Measurements from ENCODE around the gene MYL7. TPM values are rescaled to one million over a fixed set of nuclear protein-coding genes. Genes with fewer than 3 reads are reported as not detected.
"Not testable (repeated sequence)": the region's sequence is repeated elsewhere in the genome, so short reads cannot be mapped to it uniquely, and the experiment has no call there.

MYL7 gene
- total RNA-seq, 1 donor from 2014 or later: 1.6 TPM

DNA sequence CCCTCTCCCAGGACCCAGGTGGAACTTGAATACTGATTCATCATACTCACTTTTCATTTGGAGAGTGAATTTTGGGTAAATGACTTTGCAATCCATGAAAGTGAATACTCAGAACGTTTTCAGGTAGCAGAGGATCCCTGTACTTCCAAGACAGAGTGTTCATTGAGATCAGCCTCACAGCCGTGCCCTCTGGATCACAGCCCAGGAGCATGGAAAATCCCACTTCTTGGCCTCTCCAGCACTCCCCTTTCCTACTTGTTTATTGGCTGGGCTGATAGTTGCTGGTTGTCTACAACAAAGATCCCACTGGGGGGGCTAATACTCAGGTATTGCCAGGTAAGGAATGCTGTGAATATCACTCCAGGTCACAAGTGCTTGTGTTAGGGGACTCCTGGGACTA lies 42.3 kb upstream of the MYL7 start:
- H3K4me1 Mint-ChIP-seq (ENCODE audit: unreplicated experiment): peaks cover 6% of the 10 kb centered on the region
- no peaks in the 10 kb centered on the region for H3K36me3 Mint-ChIP-seq
- no peak overlapping the region for H3K4me3 Mint-ChIP-seq
- DNase-seq (ENCODE audit: extremely low spot score, unreplicated experiment): no peak
- H3K27ac Mint-ChIP-seq: no peak overlapping the region
- H3K9me3 Mint-ChIP-seq: peaks cover 4% of the 10 kb centered on the region
- TF ChIP-seq, protein P1, sequence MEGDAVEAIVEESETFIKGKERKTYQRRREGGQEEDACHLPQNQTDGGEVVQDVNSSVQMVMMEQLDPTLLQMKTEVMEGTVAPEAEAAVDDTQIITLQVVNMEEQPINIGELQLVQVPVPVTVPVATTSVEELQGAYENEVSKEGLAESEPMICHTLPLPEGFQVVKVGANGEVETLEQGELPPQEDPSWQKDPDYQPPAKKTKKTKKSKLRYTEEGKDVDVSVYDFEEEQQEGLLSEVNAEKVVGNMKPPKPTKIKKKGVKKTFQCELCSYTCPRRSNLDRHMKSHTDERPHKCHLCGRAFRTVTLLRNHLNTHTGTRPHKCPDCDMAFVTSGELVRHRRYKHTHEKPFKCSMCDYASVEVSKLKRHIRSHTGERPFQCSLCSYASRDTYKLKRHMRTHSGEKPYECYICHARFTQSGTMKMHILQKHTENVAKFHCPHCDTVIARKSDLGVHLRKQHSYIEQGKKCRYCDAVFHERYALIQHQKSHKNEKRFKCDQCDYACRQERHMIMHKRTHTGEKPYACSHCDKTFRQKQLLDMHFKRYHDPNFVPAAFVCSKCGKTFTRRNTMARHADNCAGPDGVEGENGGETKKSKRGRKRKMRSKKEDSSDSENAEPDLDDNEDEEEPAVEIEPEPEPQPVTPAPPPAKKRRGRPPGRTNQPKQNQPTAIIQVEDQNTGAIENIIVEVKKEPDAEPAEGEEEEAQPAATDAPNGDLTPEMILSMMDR (conservative IDR thresholded peaks at IDR 0.05): no peak
- H3K27me3 Mint-ChIP-seq: peaks cover 7% of the 10 kb centered on the region

DNA sequence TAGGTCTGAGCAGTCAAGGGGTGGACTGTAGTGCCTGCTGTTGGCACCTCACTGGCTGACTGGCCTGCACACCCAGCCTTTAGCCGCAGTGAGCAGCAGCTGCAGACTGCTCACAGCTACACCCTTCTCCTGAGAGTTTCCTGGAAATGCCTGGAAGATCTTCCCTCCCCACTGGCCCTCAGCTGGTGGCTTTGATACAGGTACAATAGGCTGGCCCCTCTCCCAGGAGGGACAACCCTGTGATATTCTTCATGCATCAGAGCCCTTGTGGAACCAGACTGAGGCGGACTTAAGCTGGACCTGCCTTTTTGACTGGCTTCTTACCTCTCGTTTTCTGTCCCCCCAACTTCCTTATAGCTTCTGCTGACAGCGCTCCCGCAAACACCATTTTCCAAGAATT lies 41.7 kb upstream of the MYL7 start:
- no peak for DNase-seq (ENCODE audit: extremely low spot score, unreplicated experiment)
- Mint-ChIP-seq H3K4me1 (ENCODE audit: unreplicated experiment) (peaks cover 6% of the 10 kb centered on the region), H3K27me3 (peaks cover 7% of the 10 kb centered on the region), H3K27ac (no peak overlapping the region), H3K36me3 (no peaks in the 10 kb centered on the region), H3K4me3 (no peak overlapping the region), H3K9me3 (peaks cover 4% of the 10 kb centered on the region)
- TF ChIP-seq, protein P1 (conservative IDR thresholded peaks at IDR 0.05): no peak

DNA sequence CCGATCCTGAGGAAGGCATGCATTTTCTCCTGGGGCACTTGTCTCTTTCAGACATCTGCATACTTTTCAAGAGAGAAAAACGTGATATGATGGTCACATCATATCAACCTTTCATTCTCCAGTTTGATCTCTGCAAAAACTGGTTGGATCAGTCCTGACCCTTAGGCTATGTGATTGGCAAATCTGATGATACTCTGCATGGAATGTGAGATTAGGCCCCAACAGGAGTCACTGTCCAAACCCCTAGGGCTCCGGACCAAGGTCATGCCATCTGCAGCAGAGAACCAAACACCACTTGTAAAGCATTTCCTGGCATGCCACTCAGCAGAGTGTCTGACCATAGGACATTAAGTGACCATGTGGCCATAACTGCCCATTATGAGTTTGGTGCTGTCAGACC lies 39.5 kb upstream of the MYL7 start:
- Mint-ChIP-seq H3K27ac (no peak overlapping the region), H3K4me3 (no peak overlapping the region), H3K27me3 (peaks cover 10% of the 10 kb centered on the region), H3K4me1 (ENCODE audit: unreplicated experiment) (peaks cover 6% of the 10 kb centered on the region), H3K36me3 (no peaks in the 10 kb centered on the region), H3K9me3 (peaks cover 4% of the 10 kb centered on the region)
- DNase-seq (ENCODE audit: extremely low spot score, unreplicated experiment): no peak
- TF ChIP-seq, protein P1 (conservative IDR thresholded peaks at IDR 0.05): no peak

DNA sequence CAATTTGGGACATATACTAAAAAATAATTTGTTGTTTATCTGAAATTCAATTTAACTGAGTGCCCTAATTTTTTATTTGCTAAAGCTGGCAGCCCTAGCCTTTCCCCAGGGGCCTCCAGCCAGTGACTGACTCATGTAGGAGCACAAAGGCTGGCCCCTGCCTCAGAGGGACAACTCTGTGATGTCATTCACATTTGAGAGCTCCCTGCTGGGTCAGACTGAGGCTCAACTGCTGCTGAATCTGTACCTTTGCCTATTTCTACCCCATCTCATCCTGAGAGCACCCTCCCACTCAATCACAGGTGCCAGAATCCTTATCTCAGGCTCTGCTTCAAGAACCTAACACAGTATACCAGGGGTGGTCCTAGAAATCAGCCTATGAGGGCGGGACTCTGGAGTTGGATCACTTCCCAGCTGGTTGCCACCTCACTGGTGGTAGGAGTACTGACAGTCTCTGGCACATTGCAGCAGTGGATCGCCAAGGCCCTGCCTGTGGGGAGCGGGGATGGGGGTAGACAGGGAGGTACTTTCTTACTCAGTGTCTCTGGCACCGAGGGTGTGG lies 36.5 kb upstream of the MYL7 start:
- no peak overlapping the region for H3K27ac Mint-ChIP-seq
- no peak overlapping the region for H3K4me3 Mint-ChIP-seq
- peak; percentile 53 for DNase-seq (ENCODE audit: extremely low spot score, unreplicated experiment)

DNA sequence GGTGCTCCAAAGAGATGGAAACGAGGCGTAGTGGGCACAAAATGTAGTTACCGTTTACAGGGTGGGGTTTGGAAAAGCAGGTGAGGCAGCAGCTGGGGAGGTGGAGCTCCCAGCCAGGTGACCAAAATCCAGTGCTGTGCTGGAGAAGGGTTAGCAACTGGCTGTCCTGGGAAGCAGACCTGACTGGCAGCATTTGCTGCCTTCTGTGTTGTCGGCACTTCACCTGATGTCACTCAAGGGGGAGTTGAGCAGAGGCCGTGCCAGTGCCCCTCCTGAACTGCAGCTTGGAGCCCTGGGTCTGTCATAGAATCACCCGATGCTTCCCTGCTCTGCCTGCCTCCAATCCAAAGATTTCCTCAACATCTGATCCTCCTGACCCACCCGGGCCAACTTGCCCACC lies 35.4 kb upstream of the MYL7 start:
- TF ChIP-seq, protein P1 (conservative IDR thresholded peaks at IDR 0.05): no peak
- no peaks in the 10 kb centered on the region for H3K9me3 Mint-ChIP-seq
- H3K4me1 Mint-ChIP-seq (ENCODE audit: unreplicated experiment): peaks cover 12% of the 10 kb centered on the region
- no peak overlapping the region for H3K27ac Mint-ChIP-seq
- H3K36me3 Mint-ChIP-seq: no peaks in the 10 kb centered on the region
- H3K4me3 Mint-ChIP-seq: no peak overlapping the region
- peak; percentile 53 for DNase-seq (ENCODE audit: extremely low spot score, unreplicated experiment)
- H3K27me3 Mint-ChIP-seq: peaks cover 17% of the 10 kb centered on the region

More for the DNA sequence above, 36.5 kb upstream of the MYL7 start:
- TF ChIP-seq, protein P1 (conservative IDR thresholded peaks at IDR 0.05): no peak
- Mint-ChIP-seq H3K9me3 (peaks cover 4% of the 10 kb centered on the region), H3K36me3 (no peaks in the 10 kb centered on the region), H3K4me1 (ENCODE audit: unreplicated experiment) (peaks cover 12% of the 10 kb centered on the region), H3K27me3 (peaks cover 20% of the 10 kb centered on the region)

DNA sequence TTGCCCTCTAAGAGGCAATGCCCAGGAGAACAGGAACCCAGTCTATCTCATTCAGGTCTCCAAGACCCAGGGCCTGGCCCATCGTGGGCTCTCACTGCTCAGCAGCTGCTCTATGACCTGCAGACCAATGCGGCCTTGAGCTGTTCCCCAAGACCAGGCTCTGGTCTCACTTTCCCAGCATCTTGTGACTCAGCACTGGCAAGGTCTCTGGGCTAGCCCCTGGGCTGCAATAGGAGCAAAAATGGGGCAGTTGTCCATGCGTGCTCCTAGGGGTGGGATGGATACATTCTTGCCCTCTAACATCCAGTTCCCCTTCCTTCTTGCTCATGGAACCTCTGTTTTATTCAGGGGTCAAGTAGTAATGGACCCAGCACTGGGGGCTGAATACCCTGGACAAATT lies 34.6 kb upstream of the MYL7 start:
- H3K4me1 Mint-ChIP-seq (ENCODE audit: unreplicated experiment): peaks cover 12% of the 10 kb centered on the region
- H3K27ac Mint-ChIP-seq: no peak overlapping the region
- H3K4me3 Mint-ChIP-seq: no peak overlapping the region
- TF ChIP-seq, protein P1 (conservative IDR thresholded peaks at IDR 0.05): no peak
- peaks cover 17% of the 10 kb centered on the region for H3K27me3 Mint-ChIP-seq
- H3K9me3 Mint-ChIP-seq: peaks cover 3% of the 10 kb centered on the region
- no peaks in the 10 kb centered on the region for H3K36me3 Mint-ChIP-seq
- no peak for DNase-seq (ENCODE audit: extremely low spot score, unreplicated experiment)

DNA sequence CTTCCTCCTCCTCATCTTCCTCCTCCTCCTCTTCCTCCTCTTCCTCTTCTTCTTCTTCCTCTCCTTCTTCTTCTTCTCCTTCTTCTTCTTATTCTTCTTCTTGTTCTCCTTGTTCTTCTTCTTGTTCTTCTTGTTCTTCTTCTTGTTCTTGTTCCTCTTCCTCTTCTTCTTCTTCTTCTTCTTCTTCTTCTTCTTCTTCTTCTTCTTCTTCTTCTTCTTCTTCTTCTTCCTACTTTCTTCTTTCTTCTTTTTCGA lies 33.5 kb upstream of the MYL7 start:
- H3K27ac Mint-ChIP-seq; DNase-seq (ENCODE audit: extremely low spot score, unreplicated experiment); H3K4me3 Mint-ChIP-seq; H3K9me3 Mint-ChIP-seq; H3K36me3 Mint-ChIP-seq: not testable (repeated sequence)
- Mint-ChIP-seq H3K4me1 (ENCODE audit: unreplicated experiment) (peaks cover 12% of the 10 kb centered on the region), H3K27me3 (peaks cover 17% of the 10 kb centered on the region)

All from type B pancreatic cell (in vitro differentiated cells).